HG03175 (cell line): ENCODE data around the gene CYGB.

Experiments
- ATAC-seq: cut with Tn5 transposase; IDR thresholded peaks from one replicate; pipeline ENCODE4 v1.9.1; 2021; ENCODE audit warnings: mild to moderate bottlenecking, moderate library complexity; ENCODE audit not compliant: unreplicated experiment

The CYGB gene

DNA sequence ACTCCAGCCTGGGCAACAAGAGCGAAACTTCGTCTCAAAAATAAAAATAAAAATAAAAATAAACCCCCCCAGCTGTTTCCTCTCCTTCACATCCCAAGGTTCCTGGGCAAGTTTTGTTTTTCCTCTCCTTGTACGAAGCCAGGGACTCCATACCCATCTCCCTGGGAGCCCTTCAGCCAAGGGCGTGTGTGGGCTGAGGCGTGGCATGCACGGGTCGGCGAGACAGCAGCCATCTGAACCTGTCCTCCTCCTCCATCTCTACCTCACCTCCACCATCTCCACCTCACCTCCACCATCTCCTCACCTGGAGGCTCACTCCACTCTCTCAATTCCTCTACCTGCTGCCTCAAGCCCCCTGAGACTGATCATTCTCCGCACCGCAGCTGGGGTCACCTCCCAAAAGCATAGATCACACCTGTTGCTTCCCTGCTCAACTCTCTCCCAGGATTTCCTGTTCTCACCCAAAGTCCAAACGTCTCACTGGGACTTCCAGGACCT lies 53.2 kb downstream of the CYGB start:
- ATAC-seq = no peak

DNA sequence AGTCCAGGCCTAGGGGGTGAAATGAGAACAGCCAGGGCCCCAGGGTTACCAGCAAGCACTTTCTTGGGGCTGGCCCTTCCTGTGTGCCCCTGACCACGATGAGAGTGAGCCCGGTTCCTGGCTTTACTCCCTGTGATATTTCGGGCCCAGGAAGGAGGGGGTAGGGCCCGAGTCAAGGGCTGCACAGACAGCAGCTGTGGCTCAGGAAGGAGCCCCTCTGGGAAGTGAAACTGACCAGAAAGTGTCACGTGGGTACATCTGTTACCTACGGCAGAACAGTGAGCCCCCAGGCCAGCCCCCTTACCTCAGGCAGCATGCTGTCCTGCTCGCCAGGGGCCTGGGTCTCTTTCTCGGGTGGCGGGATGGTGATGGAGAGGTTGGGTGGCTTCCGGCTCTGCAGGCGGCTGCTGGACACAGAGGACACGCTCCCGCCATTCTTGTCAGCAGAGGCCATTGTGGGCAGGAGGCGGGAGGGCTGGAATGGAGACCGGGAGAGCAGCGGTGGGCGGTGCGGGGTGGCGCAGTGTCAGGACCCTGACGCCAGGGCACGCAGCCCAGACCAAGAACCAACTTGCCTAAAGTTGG lies 56.3 kb downstream of the CYGB start:
- ATAC-seq = peak; percentile 55

DNA sequence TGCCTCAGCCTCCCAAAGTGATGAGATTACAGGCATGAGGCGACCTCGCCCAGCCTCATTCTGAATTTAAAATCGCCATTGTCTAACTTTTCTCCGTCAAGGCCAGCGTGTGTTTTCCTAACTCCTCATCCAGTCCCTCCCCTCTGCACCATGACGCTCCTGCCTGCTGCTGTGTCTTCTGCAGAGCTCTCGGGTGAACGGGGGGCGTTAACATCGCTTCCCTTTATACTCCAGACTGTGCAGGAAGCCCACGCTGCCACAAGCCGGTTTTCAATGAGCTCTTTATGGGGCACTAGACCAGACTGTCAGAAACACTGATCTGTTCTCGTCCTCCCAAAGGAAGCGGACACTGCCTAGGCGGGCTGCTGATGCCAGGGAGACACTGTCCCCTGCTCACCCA lies 56.9 kb downstream of the CYGB start:
- ATAC-seq = peak; percentile 12

DNA sequence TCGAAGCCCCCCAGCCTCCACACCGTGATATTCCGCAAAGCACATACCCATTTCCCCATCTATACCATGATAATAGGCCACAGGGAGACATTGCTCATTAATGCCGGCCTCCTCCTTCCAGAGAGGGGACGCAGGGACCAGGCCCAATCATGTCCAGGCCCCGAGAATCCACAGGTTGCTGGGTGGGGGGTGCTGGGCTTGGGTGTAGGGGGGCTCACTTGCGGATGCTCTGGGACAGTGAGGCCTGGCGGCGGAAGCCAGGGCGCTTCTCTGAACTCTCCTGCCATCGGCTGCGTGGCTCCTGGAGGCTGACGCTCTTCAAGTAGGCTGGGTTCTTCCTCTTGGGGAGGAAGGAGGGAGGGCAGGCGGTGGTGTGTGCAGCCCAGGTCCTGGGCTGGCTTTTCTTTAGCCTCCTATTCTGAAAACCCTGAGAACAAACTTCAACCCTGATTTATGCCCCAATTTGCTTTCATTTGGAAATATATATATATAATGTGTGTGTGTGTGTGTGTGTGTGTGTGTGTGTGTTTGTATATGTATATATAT lies 57.9 kb downstream of the CYGB start:
- no peak for ATAC-seq

DNA sequence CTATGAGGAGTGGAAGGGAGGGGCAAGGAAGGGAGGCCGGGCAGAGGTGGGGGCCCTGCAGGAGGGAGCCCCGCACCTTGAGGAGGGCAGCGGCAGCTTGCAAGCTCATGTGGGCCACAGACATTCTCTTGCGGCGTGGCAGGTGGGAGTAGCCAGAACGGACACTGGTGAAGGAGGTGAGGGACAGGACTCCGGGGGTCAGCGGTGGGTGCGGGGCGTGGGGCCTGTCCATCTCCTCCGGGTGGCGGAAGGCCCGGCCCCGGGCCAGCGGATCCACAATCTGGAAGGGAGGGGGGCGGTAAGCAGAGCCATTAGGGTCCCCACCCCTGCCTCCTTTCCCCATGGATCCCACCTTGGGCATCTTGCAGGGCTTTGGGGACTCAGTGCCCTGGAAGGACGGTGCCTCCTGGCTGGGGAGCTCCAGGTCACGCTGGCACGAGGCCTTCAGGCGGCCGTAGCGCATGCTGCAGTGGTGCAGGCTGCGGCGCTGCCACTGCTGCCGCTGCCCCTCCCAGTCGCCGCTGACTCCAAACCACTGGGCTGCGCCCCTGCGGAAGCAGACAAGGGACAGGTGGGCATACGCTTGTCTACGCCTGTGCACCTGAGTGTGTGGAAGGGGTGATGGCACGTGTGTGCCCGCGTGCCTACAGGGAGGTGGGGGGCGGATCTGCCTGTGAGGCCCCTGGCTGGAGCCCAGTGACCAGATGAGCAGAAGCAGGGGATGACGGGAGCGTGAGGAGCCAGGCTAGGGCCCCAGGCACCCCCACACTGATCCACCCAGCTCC lies 58.6 kb downstream of the CYGB start:
- ATAC-seq = no peak

DNA sequence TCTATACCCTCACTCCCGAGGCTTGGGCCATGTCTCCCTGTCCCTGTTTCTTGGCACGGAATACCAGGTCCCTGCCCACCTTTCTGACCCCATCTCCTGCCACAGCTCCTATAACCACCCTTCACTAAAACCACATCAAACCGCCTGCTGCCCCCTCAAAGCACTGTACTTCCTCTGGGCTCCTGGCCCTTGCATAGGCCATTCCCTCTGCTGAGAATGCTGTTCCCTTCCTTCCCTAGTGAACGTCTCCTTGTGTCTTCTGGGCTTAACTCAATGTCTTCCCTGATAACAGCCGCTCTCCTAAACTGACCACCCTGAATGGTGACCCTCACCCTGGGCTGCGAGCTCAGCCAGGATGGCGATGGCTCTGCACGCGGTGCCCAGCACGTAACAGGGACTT lies 59.4 kb downstream of the CYGB start:
- no peak for ATAC-seq

DNA sequence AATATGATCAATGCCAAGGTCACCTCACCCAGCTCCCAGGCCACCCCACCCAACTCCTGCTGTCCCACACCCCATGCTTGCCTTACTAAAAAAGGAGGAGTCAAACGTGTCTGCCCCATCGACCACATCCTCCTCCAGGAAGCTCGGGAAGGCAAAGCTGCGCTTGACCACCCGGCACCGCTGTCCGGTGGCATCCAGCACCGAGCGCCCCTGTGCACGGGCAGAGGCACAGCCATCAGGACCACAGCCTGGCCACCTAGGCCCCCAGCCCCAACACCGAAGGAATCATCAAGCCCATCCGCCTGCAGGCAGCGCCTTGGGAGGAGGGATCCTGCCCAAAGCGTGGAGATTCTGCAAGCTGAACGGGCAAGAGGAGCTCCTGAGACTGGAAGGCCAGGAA lies 59.9 kb downstream of the CYGB start:
- no peak for ATAC-seq
